Upper lobe of left lung (tissue), 6 donors: Measurements from ENCODE around the gene GASK1A. TPM values are rescaled to one million over a fixed set of nuclear protein-coding genes. Genes with fewer than 3 reads are reported as not detected.

Experiments
- ATAC-seq, 2 donors: fragments of 200-7000 bp; cut with Tn5 transposase; one replicate each; pipeline ENCODE4 v1.9.1; 2022; ENCODE audit warnings: mild to moderate bottlenecking in 2 of 2, moderate library complexity in 2 of 2; ENCODE audit not compliant: low FRiP score in 2 of 2
- DNase-seq, 2 donors: peaks; one replicate each; pipeline ENCODE4 v3.0.0-alpha.2; 2019 to 2020
- H3K27ac ChIP-seq, 4 donors: fragments of 200-600 bp; sonication (generic); one replicate each; pipeline ENCODE4 v1.5.1; 2016 to 2019
- H3K27me3 ChIP-seq, 4 donors: fragments of 200-600 bp; sonication (generic); one replicate each; pipeline ENCODE4 v1.5.1; 2017 to 2019
- H3K36me3 ChIP-seq, 4 donors: fragments of 200-600 bp; sonication (generic); one replicate each; pipeline ENCODE4 v1.5.1; 2016 to 2019
- H3K4me1 ChIP-seq, 4 donors: fragments of 200-600 bp; sonication (generic); one replicate each; pipeline ENCODE4 v1.5.1; 2018 to 2019
- H3K4me3 ChIP-seq, 4 donors: fragments of 200-600 bp; sonication (generic); one replicate each; pipeline ENCODE4 v1.5.1; 2017 to 2019; ENCODE audit warnings: mild to moderate bottlenecking in 2 of 4, moderate library complexity in 1 of 4
- H3K9me3 ChIP-seq, 4 donors: fragments of 200-600 bp; sonication (generic); one replicate each; pipeline ENCODE4 v1.5.1; 2018 to 2019
- EP300 ChIP-seq, 4 donors: sonication (generic); formaldehyde crosslinking; IDR thresholded peaks; one replicate each; pipeline ENCODE4 v1.5.1; 2017; ENCODE audit warnings: antibody characterized with exemption in 4 of 4, control low read depth in 2 of 4
- POLR2A ChIP-seq, 4 donors: fragments of 450-650 bp; IDR thresholded peaks; one replicate each; pipeline ENCODE4 v1.5.1; 2016 to 2017; ENCODE audit warnings: antibody characterized with exemption in 4 of 4, mild to moderate bottlenecking in 2 of 4
- POLR2AphosphoS5 ChIP-seq, 2 donors: sonication (generic); formaldehyde crosslinking; IDR thresholded peaks; one replicate each; pipeline ENCODE4 v1.5.1; 2017; ENCODE audit warnings: antibody characterized with exemption in 2 of 2
- WGBS, 2 donors: methylation state at CpG; one replicate each; pipeline ENCODE4 v1.1.5; 2017 to 2018; 5-methylcytosine and 5-hydroxymethylcytosine counted together
- total RNA-seq, 6 donors: library from RNA; depleted of rRNA in 4 of 6; stranded (reverse); fragments of >200 nt in 4 of 6; gene quantifications; one replicate each; pipeline versions ENCODE4 v1.1.0 to v1.2.1, GENCODE V29; 2016 to 2021
- TF ChIP-seq, protein P1 (sequence below), 6 experiments: fragments of 450-650 bp in 4 of 6; fragments of 200-600 bp in 2 of 6; sonication (generic) in 2 of 6; IDR thresholded peaks; one replicate each; pipeline ENCODE4 v1.5.1; 2016 to 2019; ENCODE audit warnings: antibody characterized with exemption in 6 of 6
- donor health status: DM: no; HTN: no; CAD: no; lungs with moderate emphysema.
- donor health status: DM: no; HTN: yes; CAD: no; lungs with severe emphysema.

The GASK1A gene
- total RNA-seq, 6 donors from 2014 or later = 2.5 to 9.4 (median 7.7) TPM

DNA sequence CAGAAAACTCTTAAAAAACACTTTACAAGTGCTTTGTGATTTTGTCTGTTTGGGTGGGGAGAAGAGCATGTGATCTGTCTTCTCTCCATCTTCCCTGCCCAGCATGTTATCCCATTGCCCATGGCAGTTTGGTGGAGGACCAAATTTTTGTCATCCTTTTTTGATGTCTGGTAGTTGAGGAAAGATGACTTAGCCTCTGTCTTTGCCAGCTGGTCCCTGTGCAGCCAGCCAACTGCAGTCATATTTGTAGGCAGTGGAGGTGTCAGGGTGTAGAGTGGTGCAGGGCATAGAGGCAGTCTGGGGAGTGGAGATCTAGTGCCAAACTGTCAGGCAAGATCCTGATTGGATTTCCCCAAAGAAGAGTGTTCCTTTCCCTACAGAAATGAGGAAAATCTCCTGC is 40.7 kb downstream of the GASK1A start:
- Histone ChIP-seq H3K36me3 (no peaks in the 10 kb centered on the region), H3K27ac (no peak overlapping the region), H3K9me3 (peaks cover 0 to 23% (median 5%) of the 10 kb centered on the region in 4 donors), H3K4me3 (no peak overlapping the region), H3K4me1 (no peaks in the 10 kb centered on the region), H3K27me3 (no peaks in the 10 kb centered on the region)
- ATAC-seq = no peak
- DNase-seq = no peak
- TF ChIP-seq POLR2A (IDR thresholded peaks at IDR 0.05) (no peak), POLR2AphosphoS5 (IDR thresholded peaks at IDR 0.05) (no peak), EP300 (IDR thresholded peaks at IDR 0.05) (no peak)
- TF ChIP-seq, protein P1, sequence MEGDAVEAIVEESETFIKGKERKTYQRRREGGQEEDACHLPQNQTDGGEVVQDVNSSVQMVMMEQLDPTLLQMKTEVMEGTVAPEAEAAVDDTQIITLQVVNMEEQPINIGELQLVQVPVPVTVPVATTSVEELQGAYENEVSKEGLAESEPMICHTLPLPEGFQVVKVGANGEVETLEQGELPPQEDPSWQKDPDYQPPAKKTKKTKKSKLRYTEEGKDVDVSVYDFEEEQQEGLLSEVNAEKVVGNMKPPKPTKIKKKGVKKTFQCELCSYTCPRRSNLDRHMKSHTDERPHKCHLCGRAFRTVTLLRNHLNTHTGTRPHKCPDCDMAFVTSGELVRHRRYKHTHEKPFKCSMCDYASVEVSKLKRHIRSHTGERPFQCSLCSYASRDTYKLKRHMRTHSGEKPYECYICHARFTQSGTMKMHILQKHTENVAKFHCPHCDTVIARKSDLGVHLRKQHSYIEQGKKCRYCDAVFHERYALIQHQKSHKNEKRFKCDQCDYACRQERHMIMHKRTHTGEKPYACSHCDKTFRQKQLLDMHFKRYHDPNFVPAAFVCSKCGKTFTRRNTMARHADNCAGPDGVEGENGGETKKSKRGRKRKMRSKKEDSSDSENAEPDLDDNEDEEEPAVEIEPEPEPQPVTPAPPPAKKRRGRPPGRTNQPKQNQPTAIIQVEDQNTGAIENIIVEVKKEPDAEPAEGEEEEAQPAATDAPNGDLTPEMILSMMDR (IDR thresholded peaks at IDR 0.05) = no peak

DNA sequence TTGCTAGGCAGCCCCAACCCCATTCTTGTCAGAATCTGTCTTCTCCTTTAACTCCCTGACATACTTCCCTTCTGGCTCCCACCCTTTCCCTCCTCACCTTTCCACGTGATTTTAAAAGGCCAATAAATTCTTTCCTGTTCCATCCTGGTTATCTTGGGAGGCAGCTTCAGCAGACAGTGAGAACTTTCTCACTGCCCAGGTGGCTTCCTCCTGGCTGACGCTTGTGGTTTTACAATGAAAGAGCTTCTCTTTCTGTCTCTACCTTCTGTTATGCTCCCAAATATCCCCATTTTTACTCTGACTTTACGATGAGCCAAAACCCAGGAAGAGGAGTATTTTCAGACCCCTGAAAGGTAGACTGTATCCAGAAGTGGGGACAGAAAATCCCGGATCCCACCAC is 42.1 kb downstream of the GASK1A start:
- no peak for ATAC-seq
- no peak for TF ChIP-seq POLR2A (IDR thresholded peaks at IDR 0.05)
- TF ChIP-seq, protein P1 (IDR thresholded peaks at IDR 0.05) = no peak
- no peak for TF ChIP-seq EP300 (IDR thresholded peaks at IDR 0.05)
- TF ChIP-seq POLR2AphosphoS5 (IDR thresholded peaks at IDR 0.05) = no peak
- Histone ChIP-seq H3K4me1 (no peaks in the 10 kb centered on the region), H3K27me3 (no peaks in the 10 kb centered on the region), H3K4me3 (no peak overlapping the region), H3K9me3 (peaks cover 0 to 11% (median 0%) of the 10 kb centered on the region in 4 donors), H3K27ac (no peak overlapping the region), H3K36me3 (no peaks in the 10 kb centered on the region)
- DNase-seq = no peak
- WGBS, 2 donors = 73 to 83% methylated on average over 4 of the region's 4 CpGs

DNA sequence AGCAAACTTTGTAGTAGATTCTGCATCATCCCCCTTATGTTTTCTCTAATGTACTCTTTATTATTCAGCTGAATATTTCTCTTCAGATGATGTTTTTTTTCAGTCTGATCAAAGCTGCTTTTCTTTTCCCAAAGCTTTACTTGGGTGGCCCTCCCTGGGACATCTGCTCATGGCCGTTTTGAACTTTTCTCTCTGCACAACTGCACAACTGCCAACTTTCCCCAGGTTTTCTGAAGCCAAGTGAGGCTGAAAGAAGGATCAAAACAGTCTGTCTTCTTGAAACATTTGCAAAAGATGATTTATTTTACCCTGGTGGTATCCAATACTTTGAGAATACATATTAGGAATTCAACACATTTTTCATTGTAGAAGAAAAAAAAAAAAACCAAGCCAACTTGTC is 43.0 kb downstream of the GASK1A start:
- DNase-seq = no peak
- Histone ChIP-seq H3K36me3 (no peaks in the 10 kb centered on the region), H3K9me3 (peaks cover 0 to 2% (median 0%) of the 10 kb centered on the region in 4 donors), H3K4me1 (no peaks in the 10 kb centered on the region), H3K27ac (no peak overlapping the region), H3K27me3 (no peaks in the 10 kb centered on the region), H3K4me3 (no peak overlapping the region)
- 49 to 61% methylated on average over 1 of the region's 1 CpG for WGBS, 2 donors
- ATAC-seq = peak in 1 of 2 donors; percentile 64
- no peak for TF ChIP-seq POLR2AphosphoS5 (IDR thresholded peaks at IDR 0.05)
- TF ChIP-seq, protein P1 (IDR thresholded peaks at IDR 0.05) = no peak
- TF ChIP-seq EP300 (IDR thresholded peaks at IDR 0.05) = no peak
- TF ChIP-seq POLR2A (IDR thresholded peaks at IDR 0.05) = no peak

DNA sequence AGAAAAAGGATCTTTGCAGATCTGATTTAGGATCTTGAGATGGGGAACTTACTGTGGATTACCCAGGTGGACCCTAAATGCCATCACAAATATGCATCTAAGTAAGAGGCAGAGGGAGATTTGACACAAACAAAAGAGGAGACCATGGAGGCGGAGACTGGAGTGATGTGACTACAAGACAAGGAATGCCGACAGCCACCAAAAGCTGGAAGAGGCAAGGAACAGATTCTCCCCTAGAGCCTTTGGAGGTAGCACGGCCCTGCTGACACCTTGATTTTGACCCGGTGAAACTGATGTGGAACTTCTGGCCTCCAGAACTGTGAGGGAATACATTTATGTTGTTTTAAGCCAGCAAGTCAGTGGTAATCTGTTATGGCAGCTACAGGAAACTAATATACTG is 44.0 kb downstream of the GASK1A start:
- 81 to 95% methylated on average over 4 of the region's 4 CpGs for whole genome bisulfite sequencing, 2 donors
- Histone ChIP-seq H3K4me1 (no peaks in the 10 kb centered on the region), H3K27me3 (no peaks in the 10 kb centered on the region), H3K36me3 (no peaks in the 10 kb centered on the region), H3K4me3 (no peak overlapping the region), H3K27ac (no peak overlapping the region), H3K9me3 (no peaks in the 10 kb centered on the region)
- ATAC-seq (no peak), DNase-seq (no peak)
- no peak for TF ChIP-seq EP300 (IDR thresholded peaks at IDR 0.05)
- TF ChIP-seq, protein P1 (IDR thresholded peaks at IDR 0.05) = no peak
- no peak for TF ChIP-seq POLR2A (IDR thresholded peaks at IDR 0.05)
- no peak for TF ChIP-seq POLR2AphosphoS5 (IDR thresholded peaks at IDR 0.05)

DNA sequence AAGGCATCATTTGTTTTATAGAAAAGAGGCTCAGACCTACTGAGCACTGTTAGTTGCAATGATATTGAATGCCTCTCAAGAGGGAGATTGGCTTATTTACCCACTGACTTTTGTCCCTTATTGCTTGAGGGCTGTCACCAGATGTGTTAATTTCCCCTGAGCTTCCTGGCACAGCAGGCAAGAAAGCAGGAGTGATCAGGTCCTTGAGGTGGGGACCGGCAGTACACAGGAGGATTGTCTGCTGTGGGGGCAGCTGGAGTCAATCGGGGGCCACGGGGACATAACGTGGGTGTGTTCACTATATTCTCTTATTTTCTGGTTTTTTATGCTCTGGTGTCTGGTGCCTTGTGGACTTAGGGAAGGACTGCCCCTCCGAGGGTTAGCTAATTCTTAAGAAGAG is 44.6 kb downstream of the GASK1A start:
- WGBS, 2 donors = 67 to 83% methylated on average over 5 of the region's 5 CpGs
- no peak overlapping the region for H3K4me3 ChIP-seq

More for the DNA sequence above, 44.6 kb downstream of the GASK1A start:
- Histone ChIP-seq H3K4me1 (no peaks in the 10 kb centered on the region), H3K9me3 (no peaks in the 10 kb centered on the region), H3K27me3 (no peaks in the 10 kb centered on the region), H3K36me3 (no peaks in the 10 kb centered on the region), H3K27ac (no peak overlapping the region)
- ATAC-seq (no peak), DNase-seq (no peak)
- TF ChIP-seq POLR2AphosphoS5 (IDR thresholded peaks at IDR 0.05) = no peak
- TF ChIP-seq, protein P1 (IDR thresholded peaks at IDR 0.05) = no peak
- TF ChIP-seq POLR2A (IDR thresholded peaks at IDR 0.05) = no peak
- no peak for TF ChIP-seq EP300 (IDR thresholded peaks at IDR 0.05)
